ENCODE results near the gene RAB3C.

Gene RAB3C

GRCh38 chr5:58898006-58898405 is 315.1 kb downstream of the RAB3C start:
- ATAC-seq, result no peak
- TF ChIP-seq PATZ1 (CRISPR knock-in tag; IDR thresholded peaks at IDR 0.05; ENCODE audit: borderline replicate concordance) (no peak), ARNTL (CRISPR knock-in tag; IDR thresholded peaks at IDR 0.05; ENCODE audit: borderline replicate concordance, low read depth) (no peak), ZNF565 (CRISPR knock-in tag; conservative IDR thresholded peaks at IDR 0.05; ENCODE audit: low read depth) (no peak), PPARA (CRISPR knock-in tag; IDR thresholded peaks at IDR 0.05; ENCODE audit: borderline replicate concordance) (no peak), ZNF70 (CRISPR knock-in tag; IDR thresholded peaks at IDR 0.05) (no peak), ESRRG (CRISPR knock-in tag; IDR thresholded peaks at IDR 0.05) (no peak), ZC3H10 (CRISPR knock-in tag; IDR thresholded peaks at IDR 0.05) (no peak), SNAI2 (CRISPR knock-in tag; IDR thresholded peaks at IDR 0.05) (no peak), GLIS3 (CRISPR knock-in tag; IDR thresholded peaks at IDR 0.05) (no peak)
- TF ChIP-seq, protein P1, sequence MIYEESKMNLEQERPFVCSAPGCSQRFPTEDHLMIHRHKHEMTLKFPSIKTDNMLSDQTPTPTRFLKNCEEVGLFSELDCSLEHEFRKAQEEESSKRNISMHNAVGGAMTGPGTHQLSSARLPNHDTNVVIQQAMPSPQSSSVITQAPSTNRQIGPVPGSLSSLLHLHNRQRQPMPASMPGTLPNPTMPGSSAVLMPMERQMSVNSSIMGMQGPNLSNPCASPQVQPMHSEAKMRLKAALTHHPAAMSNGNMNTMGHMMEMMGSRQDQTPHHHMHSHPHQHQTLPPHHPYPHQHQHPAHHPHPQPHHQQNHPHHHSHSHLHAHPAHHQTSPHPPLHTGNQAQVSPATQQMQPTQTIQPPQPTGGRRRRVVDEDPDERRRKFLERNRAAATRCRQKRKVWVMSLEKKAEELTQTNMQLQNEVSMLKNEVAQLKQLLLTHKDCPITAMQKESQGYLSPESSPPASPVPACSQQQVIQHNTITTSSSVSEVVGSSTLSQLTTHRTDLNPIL (CRISPR knock-in tag; IDR thresholded peaks at IDR 0.05; ENCODE audit: low read depth), result no peak

DNA sequence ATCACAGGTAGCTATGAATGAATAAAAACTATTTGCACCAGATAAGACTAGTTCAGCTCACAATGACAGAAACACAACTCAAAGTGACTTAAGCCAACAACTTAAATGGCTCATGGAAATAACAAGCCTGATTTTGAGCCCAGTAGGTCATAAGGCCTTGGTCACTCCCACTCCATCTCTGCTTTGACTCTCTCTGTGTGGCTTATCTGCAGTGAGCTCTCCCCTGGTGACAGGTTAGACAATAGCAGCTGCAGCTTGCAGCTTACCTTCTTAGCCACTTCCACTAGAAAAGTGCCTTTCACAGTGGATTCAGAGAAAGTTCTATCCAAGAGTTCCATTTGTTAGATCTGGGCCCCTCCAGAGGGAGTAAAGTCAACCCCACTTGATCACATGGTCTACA is 315.7 kb downstream of the RAB3C start:
- no peak for ATAC-seq
- TF ChIP-seq PPARA (CRISPR knock-in tag; IDR thresholded peaks at IDR 0.05; ENCODE audit: borderline replicate concordance) (no peak), ESRRG (CRISPR knock-in tag; IDR thresholded peaks at IDR 0.05) (no peak), SNAI2 (CRISPR knock-in tag; IDR thresholded peaks at IDR 0.05) (no peak), ZFP30 (CRISPR knock-in tag; IDR thresholded peaks at IDR 0.05) (no peak), CSDC2 (CRISPR knock-in tag; IDR thresholded peaks at IDR 0.05) (no peak), ZC3H10 (CRISPR knock-in tag; IDR thresholded peaks at IDR 0.05) (no peak), TCF4 (CRISPR knock-in tag; IDR thresholded peaks at IDR 0.05; ENCODE audit: borderline replicate concordance) (no peak), PATZ1 (CRISPR knock-in tag; IDR thresholded peaks at IDR 0.05; ENCODE audit: borderline replicate concordance) (no peak), RARB (CRISPR knock-in tag; IDR thresholded peaks at IDR 0.05) (no peak), BACH2 (CRISPR knock-in tag; IDR thresholded peaks at IDR 0.05; ENCODE audit: borderline replicate concordance) (no peak), ZNF565 (CRISPR knock-in tag; conservative IDR thresholded peaks at IDR 0.05; ENCODE audit: low read depth) (no peak), ISL1 (CRISPR knock-in tag; IDR thresholded peaks at IDR 0.05) (no peak), ARNTL (CRISPR knock-in tag; IDR thresholded peaks at IDR 0.05; ENCODE audit: borderline replicate concordance, low read depth) (no peak), TOX (CRISPR knock-in tag; IDR thresholded peaks at IDR 0.05; ENCODE audit: borderline replicate concordance) (no peak), ZNF8 (CRISPR knock-in tag; IDR thresholded peaks at IDR 0.05) (no peak), OSR1 (CRISPR knock-in tag; IDR thresholded peaks at IDR 0.05) (no peak)
- TF ChIP-seq, protein P1 (CRISPR knock-in tag; IDR thresholded peaks at IDR 0.05; ENCODE audit: low read depth), result no peak
- TF ChIP-seq, protein P2, sequence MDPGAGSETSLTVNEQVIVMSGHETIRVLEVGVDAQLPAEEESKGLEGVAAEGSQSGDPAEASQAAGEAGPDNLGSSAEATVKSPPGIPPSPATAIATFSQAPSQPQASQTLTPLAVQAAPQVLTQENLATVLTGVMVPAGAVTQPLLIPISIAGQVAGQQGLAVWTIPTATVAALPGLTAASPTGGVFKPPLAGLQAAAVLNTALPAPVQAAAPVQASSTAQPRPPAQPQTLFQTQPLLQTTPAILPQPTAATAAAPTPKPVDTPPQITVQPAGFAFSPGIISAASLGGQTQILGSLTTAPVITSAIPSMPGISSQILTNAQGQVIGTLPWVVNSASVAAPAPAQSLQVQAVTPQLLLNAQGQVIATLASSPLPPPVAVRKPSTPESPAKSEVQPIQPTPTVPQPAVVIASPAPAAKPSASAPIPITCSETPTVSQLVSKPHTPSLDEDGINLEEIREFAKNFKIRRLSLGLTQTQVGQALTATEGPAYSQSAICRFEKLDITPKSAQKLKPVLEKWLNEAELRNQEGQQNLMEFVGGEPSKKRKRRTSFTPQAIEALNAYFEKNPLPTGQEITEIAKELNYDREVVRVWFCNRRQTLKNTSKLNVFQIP (CRISPR knock-in tag; IDR thresholded peaks at IDR 0.05; ENCODE audit: borderline replicate concordance, low read depth), result no peak

DNA sequence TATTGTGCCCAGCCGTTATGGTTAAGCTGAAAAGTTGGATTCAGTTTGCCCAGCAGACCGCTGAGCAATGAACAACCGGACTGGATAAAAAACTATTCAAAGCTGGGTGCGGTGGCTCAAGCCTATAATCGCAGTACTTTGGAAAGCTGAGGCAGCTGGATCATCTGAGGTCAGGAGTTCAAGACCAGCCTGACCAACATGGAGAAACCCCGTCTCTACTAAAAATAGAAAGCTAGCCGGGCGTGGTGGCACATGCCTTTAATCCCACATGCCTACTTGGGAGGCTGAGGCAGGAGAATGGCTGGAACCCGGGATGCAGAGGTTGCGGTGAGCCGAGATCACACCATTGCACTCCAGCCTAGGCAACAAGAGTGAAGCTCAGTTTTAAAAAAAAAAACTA is 318.4 kb downstream of the RAB3C start:
- no peak for TF ChIP-seq ZFP3 (CRISPR knock-in tag; IDR thresholded peaks at IDR 0.05)
- ATAC-seq, result no peak

DNA sequence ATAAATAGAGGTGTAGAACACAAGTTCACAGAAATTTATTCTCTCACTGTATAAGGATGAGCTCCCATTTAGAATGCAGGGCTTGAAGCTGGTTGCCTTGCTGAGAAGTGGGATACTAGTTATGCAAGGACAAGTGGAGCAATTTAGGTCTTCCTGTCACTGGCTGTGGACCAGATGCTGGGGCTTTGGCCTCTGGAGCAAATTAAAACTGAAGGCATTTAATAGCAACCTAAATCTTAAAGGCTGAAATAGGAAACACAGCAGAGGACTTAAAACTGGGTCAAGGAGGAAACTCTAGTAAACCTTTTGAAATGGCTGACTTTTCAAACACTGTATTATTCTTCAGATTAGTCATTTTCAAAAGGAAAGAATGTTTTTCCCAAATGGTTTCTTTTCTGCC is 319.4 kb downstream of the RAB3C start:
- TF ChIP-seq ZNF70 (CRISPR knock-in tag; IDR thresholded peaks at IDR 0.05) (no peak), ESRRG (CRISPR knock-in tag; IDR thresholded peaks at IDR 0.05) (no peak), ZC3H10 (CRISPR knock-in tag; IDR thresholded peaks at IDR 0.05) (no peak), ZFP30 (CRISPR knock-in tag; IDR thresholded peaks at IDR 0.05) (no peak), OSR1 (CRISPR knock-in tag; IDR thresholded peaks at IDR 0.05) (no peak), ZNF8 (CRISPR knock-in tag; IDR thresholded peaks at IDR 0.05) (no peak), SNAI2 (CRISPR knock-in tag; IDR thresholded peaks at IDR 0.05) (no peak), ARNTL (CRISPR knock-in tag; IDR thresholded peaks at IDR 0.05; ENCODE audit: borderline replicate concordance, low read depth) (no peak), GLIS3 (CRISPR knock-in tag; IDR thresholded peaks at IDR 0.05) (no peak), CSDC2 (CRISPR knock-in tag; IDR thresholded peaks at IDR 0.05) (no peak)
- TF ChIP-seq, protein P3, sequence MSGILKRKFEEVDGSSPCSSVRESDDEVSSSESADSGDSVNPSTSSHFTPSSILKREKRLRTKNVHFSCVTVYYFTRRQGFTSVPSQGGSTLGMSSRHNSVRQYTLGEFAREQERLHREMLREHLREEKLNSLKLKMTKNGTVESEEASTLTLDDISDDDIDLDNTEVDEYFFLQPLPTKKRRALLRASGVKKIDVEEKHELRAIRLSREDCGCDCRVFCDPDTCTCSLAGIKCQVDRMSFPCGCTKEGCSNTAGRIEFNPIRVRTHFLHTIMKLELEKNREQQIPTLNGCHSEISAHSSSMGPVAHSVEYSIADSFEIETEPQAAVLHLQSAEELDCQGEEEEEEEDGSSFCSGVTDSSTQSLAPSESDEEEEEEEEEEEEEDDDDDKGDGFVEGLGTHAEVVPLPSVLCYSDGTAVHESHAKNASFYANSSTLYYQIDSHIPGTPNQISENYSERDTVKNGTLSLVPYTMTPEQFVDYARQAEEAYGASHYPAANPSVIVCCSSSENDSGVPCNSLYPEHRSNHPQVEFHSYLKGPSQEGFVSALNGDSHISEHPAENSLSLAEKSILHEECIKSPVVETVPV (CRISPR knock-in tag; IDR thresholded peaks at IDR 0.05), result no peak
- TF ChIP-seq, protein P1 (CRISPR knock-in tag; IDR thresholded peaks at IDR 0.05; ENCODE audit: low read depth), result no peak
- no peak for ATAC-seq

All from SK-N-SH treated with all-trans-retinoic acid at 6 μM for 48 hours (cell line).